Panc1 (cell line): ENCODE measurements around the gene LRRC25. TPM values are rescaled to one million over a fixed set of nuclear protein-coding genes. Genes with fewer than 3 reads are reported as not detected.

Experiments
- ATAC-seq: fragments of 200-7000 bp; cut with Tn5 transposase; 2 replicates; pipeline ENCODE4 v1.9.1; 2020; ENCODE audit warnings: mild to moderate bottlenecking, moderate library complexity
- BruUV-seq: library from RNA; stranded (reverse); fragments of 400-500 nt; replicated peaks from 2 replicates; lab custom pipeline; 2021; lab: Mats Ljungman, UMichigan
- CTCF ChIA-PET: fragments of 300-600 bp; sonication (Branson Sonifier 250); formaldehyde crosslinking; loops from one replicate; lab custom pipeline; 2022; ENCODE audit warnings: antibody characterized with exemption; lab: Charles Lee
- POLR2A ChIA-PET: fragments of 300-600 bp; sonication (Branson Sonifier 250); formaldehyde crosslinking; loops from one replicate; lab custom pipeline; 2022; ENCODE audit warnings: antibody characterized with exemption; lab: Charles Lee
- DNase-seq: peaks from one replicate; pipeline ENCODE4 v3.0.0-alpha.2; 2010; ENCODE audit warnings: low read depth, low spot score
- H3K27ac ChIP-seq: 2 replicates; pipeline ENCODE4 v1.5.1; 2011; ENCODE audit warnings: mild to moderate bottlenecking, low read length, inconsistent platforms
- H3K27me3 ChIP-seq: fragments of 200-500 bp; sonication (Bioruptor generic); 2 replicates; pipeline ENCODE4 v1.6.0; 2014; ENCODE audit warnings: low read length, inconsistent platforms; ENCODE audit not compliant: control insufficient read depth, insufficient read depth
- H3K36me3 ChIP-seq: fragments of 200-500 bp; sonication (Bioruptor generic); 2 replicates; pipeline ENCODE4 v1.5.1; 2014; ENCODE audit warnings: inconsistent platforms, mild to moderate bottlenecking, low read length, moderate library complexity; ENCODE audit not compliant: control insufficient read depth, insufficient read depth
- H3K4me1 ChIP-seq: 2 replicates; pipeline ENCODE4 v1.5.1; 2011; ENCODE audit warnings: inconsistent platforms, mild to moderate bottlenecking, low read length, moderate library complexity; ENCODE audit not compliant: control insufficient read depth, insufficient read depth
- H3K4me3 ChIP-seq, 2 experiments: 2 replicates each; pipeline ENCODE4 v1.5.1; 2011 to 2012; ENCODE audit warnings: low read depth in 2 of 2, low read length in 2 of 2, mild to moderate bottlenecking in 2 of 2, inconsistent platforms in 1 of 2, moderate library complexity in 1 of 2
- H3K9me3 ChIP-seq: fragments of 200-500 bp; sonication (Bioruptor generic); 2 replicates; pipeline ENCODE4 v1.5.1; 2014; ENCODE audit warnings: low read depth, mild to moderate bottlenecking, inconsistent platforms, low read length, moderate library complexity; ENCODE audit not compliant: control insufficient read depth, insufficient read depth
- POLR2AphosphoS5 ChIP-seq: IDR thresholded peaks from 2 replicates; pipeline ENCODE4 v1.6.1; 2012; ENCODE audit warnings: mild to moderate bottlenecking, low read depth, low read length, moderate library complexity
- SIN3A ChIP-seq: IDR thresholded peaks from 2 replicates; pipeline ENCODE4 v1.6.1; 2012; ENCODE audit warnings: low read depth, mild to moderate bottlenecking, low read length, moderate library complexity, borderline replicate concordance; ENCODE audit not compliant: insufficient read depth
- TCF7L2 ChIP-seq: IDR thresholded peaks from 2 replicates; pipeline ENCODE4 v1.6.1; 2011; ENCODE audit warnings: mild to moderate bottlenecking, low read depth, low read length, inconsistent platforms
- in situ Hi-C: cut with HindIII; loops from 2 replicates; pipeline ENCODE4 v1.10.0; 2016; ENCODE audit warnings: low sequenced_read_pairs, low pct_unique_long_range_greater_than_20kb
- intact Hi-C: fragments of 100-400 bp; cut with micrococcal nuclease; formaldehyde crosslinking; loops from one replicate; pipeline ENCODE4 v1.10.0; 2022; ENCODE audit not compliant: unreplicated experiment
- total RNA-seq: library from RNA; stranded (reverse); gene quantifications from one replicate; pipeline ENCODE4 v1.2.1, GENCODE V29; 2021; ENCODE audit not compliant: unreplicated experiment
- TF ChIP-seq, protein P1 (sequence below), 2 experiments: IDR thresholded peaks; 2 replicates each; pipeline ENCODE4 v1.6.1; 2011 to 2012; ENCODE audit warnings: low read depth in 2 of 2, control low read depth in 1 of 2, low read length in 1 of 2, mild to moderate bottlenecking in 1 of 2, moderate library complexity in 1 of 2; ENCODE audit not compliant: insufficient read depth in 1 of 2
- TF ChIP-seq, protein P2 (sequence below): fragments of 450-650 bp; IDR thresholded peaks from 2 replicates; pipeline ENCODE4 v1.5.1; 2017; ENCODE audit warnings: mild to moderate bottlenecking

The LRRC25 gene
- total RNA-seq, 1 experiment from 2014 or later: 0.15 TPM

DNA sequence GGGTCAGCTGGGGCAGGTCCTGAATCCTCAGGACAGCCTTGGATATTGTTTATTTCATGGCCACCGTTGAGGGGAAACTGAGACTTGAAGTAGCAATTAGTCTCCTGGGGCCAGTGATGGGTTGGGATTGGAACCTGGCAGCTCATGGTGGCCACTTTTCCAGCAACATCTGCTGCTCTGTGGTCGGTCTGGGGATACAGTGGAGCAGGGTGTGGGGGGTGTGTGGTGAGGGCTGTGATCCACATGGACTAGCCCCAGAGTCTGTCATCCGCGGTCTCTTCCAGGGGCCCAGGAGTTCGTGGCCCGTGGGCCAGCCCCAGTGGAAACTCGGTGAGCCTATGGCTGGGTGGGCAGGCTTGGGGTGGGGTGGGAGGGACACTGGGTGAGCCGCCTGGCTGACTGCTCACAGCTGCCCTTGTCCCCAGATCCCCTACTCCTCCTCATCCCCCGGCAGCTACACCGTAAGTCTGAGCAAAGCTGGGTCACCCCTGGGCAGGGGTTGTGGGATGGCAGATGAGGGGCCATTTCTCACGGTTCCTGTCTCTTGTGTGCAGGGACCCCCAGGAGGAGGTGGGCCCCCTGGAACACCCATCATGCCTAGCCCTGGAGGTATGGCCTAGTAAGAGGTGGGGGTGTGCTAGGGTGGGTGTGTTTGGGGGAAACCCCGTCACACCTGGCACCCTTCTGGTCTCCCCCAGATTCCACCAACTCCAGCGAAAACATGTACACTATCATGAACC lies 35.0 kb upstream of the LRRC25 start:
- intact Hi-C loops: no loop called here
- DNase-seq: no peak
- peaks cover 37% of the 10 kb centered on the region for H3K4me1 ChIP-seq
- in situ Hi-C loops: no loop called here
- CTCF ChIA-PET: no interaction called here
- no TSS peak for BruUV-seq
- H3K4me3 ChIP-seq: no peak overlapping the region
- no peaks in the 10 kb centered on the region for H3K9me3 ChIP-seq
- no peak for ATAC-seq
- POLR2A ChIA-PET: no interaction called here
- H3K27ac ChIP-seq: peak overlapping the region; percentile 71
- TF ChIP-seq, protein P1, sequence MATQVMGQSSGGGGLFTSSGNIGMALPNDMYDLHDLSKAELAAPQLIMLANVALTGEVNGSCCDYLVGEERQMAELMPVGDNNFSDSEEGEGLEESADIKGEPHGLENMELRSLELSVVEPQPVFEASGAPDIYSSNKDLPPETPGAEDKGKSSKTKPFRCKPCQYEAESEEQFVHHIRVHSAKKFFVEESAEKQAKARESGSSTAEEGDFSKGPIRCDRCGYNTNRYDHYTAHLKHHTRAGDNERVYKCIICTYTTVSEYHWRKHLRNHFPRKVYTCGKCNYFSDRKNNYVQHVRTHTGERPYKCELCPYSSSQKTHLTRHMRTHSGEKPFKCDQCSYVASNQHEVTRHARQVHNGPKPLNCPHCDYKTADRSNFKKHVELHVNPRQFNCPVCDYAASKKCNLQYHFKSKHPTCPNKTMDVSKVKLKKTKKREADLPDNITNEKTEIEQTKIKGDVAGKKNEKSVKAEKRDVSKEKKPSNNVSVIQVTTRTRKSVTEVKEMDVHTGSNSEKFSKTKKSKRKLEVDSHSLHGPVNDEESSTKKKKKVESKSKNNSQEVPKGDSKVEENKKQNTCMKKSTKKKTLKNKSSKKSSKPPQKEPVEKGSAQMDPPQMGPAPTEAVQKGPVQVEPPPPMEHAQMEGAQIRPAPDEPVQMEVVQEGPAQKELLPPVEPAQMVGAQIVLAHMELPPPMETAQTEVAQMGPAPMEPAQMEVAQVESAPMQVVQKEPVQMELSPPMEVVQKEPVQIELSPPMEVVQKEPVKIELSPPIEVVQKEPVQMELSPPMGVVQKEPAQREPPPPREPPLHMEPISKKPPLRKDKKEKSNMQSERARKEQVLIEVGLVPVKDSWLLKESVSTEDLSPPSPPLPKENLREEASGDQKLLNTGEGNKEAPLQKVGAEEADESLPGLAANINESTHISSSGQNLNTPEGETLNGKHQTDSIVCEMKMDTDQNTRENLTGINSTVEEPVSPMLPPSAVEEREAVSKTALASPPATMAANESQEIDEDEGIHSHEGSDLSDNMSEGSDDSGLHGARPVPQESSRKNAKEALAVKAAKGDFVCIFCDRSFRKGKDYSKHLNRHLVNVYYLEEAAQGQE (IDR thresholded peaks at IDR 0.05; ENCODE audit: insufficient read depth in 1 of 2, low read depth in 2 of 2, low read length in 1 of 2): no peak
- no peak for TF ChIP-seq SIN3A
- TF ChIP-seq POLR2AphosphoS5: no peak
- no peak for TF ChIP-seq TCF7L2
- TF ChIP-seq, protein P2, sequence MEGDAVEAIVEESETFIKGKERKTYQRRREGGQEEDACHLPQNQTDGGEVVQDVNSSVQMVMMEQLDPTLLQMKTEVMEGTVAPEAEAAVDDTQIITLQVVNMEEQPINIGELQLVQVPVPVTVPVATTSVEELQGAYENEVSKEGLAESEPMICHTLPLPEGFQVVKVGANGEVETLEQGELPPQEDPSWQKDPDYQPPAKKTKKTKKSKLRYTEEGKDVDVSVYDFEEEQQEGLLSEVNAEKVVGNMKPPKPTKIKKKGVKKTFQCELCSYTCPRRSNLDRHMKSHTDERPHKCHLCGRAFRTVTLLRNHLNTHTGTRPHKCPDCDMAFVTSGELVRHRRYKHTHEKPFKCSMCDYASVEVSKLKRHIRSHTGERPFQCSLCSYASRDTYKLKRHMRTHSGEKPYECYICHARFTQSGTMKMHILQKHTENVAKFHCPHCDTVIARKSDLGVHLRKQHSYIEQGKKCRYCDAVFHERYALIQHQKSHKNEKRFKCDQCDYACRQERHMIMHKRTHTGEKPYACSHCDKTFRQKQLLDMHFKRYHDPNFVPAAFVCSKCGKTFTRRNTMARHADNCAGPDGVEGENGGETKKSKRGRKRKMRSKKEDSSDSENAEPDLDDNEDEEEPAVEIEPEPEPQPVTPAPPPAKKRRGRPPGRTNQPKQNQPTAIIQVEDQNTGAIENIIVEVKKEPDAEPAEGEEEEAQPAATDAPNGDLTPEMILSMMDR: no peak
- H3K27me3 ChIP-seq: no peaks in the 10 kb centered on the region
- H3K36me3 ChIP-seq: no peaks in the 10 kb centered on the region

DNA sequence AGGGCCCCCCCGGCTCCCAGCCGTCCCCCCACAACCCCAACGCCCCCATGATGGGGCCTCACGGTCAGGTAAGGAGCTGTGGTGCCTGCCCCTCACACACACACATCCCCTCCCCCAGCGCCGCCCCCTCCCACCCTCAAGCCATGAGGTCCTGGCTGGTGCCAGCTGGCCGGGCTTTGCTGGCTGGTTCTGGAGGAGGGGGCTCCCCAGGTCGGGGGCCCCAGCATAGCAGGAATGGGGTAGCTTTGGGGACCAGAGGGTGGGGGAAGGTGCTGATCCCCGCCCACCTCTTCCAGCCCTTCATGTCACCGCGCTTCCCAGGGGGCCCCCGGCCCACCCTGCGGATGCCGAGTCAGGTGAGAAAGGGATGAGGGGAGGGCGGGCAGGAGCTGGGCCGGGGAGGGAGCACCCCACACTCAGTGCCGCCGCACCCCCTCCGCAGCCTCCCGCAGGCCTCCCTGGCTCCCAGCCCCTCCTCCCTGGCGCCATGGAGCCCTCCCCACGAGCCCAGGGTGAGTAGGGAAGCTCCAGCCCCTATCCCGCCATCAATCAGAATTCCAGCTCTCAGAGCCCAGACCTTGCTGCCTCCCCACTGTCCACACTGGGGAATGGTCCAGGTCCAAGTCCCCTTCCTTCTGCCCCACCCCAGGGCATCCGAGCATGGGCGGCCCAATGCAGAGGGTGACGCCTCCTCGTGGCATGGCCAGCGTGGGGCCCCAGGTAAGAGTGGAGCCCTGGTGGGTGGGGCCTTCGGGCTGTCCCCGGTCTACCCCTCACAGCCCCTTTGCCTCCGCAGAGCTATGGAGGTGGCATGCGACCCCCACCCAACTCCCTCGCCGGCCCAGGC lies 34.2 kb upstream of the LRRC25 start:
- TF ChIP-seq POLR2AphosphoS5 (peak; percentile 22; the same call in 1 of the 2 replicates), SIN3A (no peak), TCF7L2 (no peak)
- TF ChIP-seq, protein P1 (IDR thresholded peaks at IDR 0.05; ENCODE audit: insufficient read depth in 1 of 2, low read depth in 2 of 2, low read length in 1 of 2): no peak
- TF ChIP-seq, protein P2: no peak
- ChIA-PET CTCF (no interaction called here), POLR2A (no interaction called here)
- H3K36me3 ChIP-seq: no peaks in the 10 kb centered on the region
- intact Hi-C loops (no loop called here), in situ Hi-C loops (no loop called here)
- peak overlapping the region; percentile 57; the same call in 1 of the 2 replicates for H3K27ac ChIP-seq
- DNase-seq (no peak), ATAC-seq (0 out of 2 replicates have a peak, but pooled peaks have one; percentile 2)
- BruUV-seq: no TSS peak
- peaks cover 40% of the 10 kb centered on the region for H3K4me1 ChIP-seq
- no peak overlapping the region for H3K4me3 ChIP-seq
- no peaks in the 10 kb centered on the region for H3K27me3 ChIP-seq
- H3K9me3 ChIP-seq: no peaks in the 10 kb centered on the region
